Neural crest cell (in vitro differentiated cells): ENCODE results near the gene LRRN3. TPM values are rescaled to one million over a fixed set of nuclear protein-coding genes. Genes with fewer than 3 reads are reported as not detected.

Source experiments
- DNase-seq: peaks from one replicate; pipeline ENCODE4 v3.0.0; 2021; ENCODE audit warnings: low read depth, mixed read lengths, low spot score
- H3K27ac Mint-ChIP-seq: one replicate; pipeline ENCODE4 v1.8.0; 2021; ENCODE audit warnings: mild to moderate bottlenecking, mixed read lengths; ENCODE audit not compliant: unreplicated experiment
- H3K27me3 Mint-ChIP-seq: 2 replicates; pipeline ENCODE4 v1.8.0; 2021; ENCODE audit warnings: low read depth, mild to moderate bottlenecking, mixed read lengths
- H3K36me3 Mint-ChIP-seq: 2 replicates; pipeline ENCODE4 v1.8.0; 2021; ENCODE audit warnings: low read depth, mild to moderate bottlenecking, mixed read lengths
- H3K4me1 Mint-ChIP-seq: 2 replicates; pipeline ENCODE4 v1.8.0; 2021; ENCODE audit warnings: mixed read lengths
- H3K4me3 Mint-ChIP-seq: one replicate; pipeline ENCODE4 v1.8.0; 2021; ENCODE audit warnings: mild to moderate bottlenecking, mixed read lengths
- H3K9me3 Mint-ChIP-seq: 2 replicates; pipeline ENCODE4 v1.8.0; 2021; ENCODE audit warnings: mixed read lengths
- CTCF ChIP-seq: fragments of 200-600 bp; sonication (generic); conservative IDR thresholded peaks from 2 replicates; pipeline ENCODE4 v1.5.0; 2021; ENCODE audit warnings: antibody characterized with exemption, mild to moderate bottlenecking
- total RNA-seq: library from RNA; stranded (reverse); gene quantifications from 2 replicates; pipeline ENCODE4 v1.2.1, GENCODE V29; 2021

LRRN3 gene
- total RNA-seq, 1 donor from 2014 or later, result 7.1 TPM

GRCh38 chr7:111092406-111093236 is 1.7 kb downstream of the LRRN3 start:
- no peak for TF ChIP-seq CTCF
- DNase-seq, result no peak
- Mint-ChIP-seq H3K9me3 (no peaks in the 10 kb centered on the region), H3K27ac (no peak overlapping the region), H3K36me3 (no peaks in the 10 kb centered on the region), H3K4me3 (peak overlapping the region; percentile 89), H3K27me3 (no peaks in the 10 kb centered on the region), H3K4me1 (peaks cover 57% of the 10 kb centered on the region)

GRCh38 chr7:111093496-111093895 is 2.6 kb downstream of the LRRN3 start:
- peak overlapping the region; percentile 17 for H3K27ac Mint-ChIP-seq
- H3K27me3 Mint-ChIP-seq, result no peaks in the 10 kb centered on the region
- no peak for DNase-seq
- peak overlapping the region; percentile 89 for H3K4me3 Mint-ChIP-seq
- no peaks in the 10 kb centered on the region for H3K9me3 Mint-ChIP-seq
- no peak for TF ChIP-seq CTCF
- H3K4me1 Mint-ChIP-seq, result peaks cover 64% of the 10 kb centered on the region
- no peaks in the 10 kb centered on the region for H3K36me3 Mint-ChIP-seq

GRCh38 chr7:111094419-111094818 is 3.5 kb downstream of the LRRN3 start:
- Mint-ChIP-seq H3K36me3 (no peaks in the 10 kb centered on the region), H3K9me3 (no peaks in the 10 kb centered on the region), H3K27me3 (no peaks in the 10 kb centered on the region), H3K27ac (no peak overlapping the region), H3K4me3 (peak overlapping the region; percentile 58), H3K4me1 (peaks cover 71% of the 10 kb centered on the region)
- no peak for TF ChIP-seq CTCF
- no peak for DNase-seq

GRCh38 chr7:111096997-111097396 is 6.1 kb downstream of the LRRN3 start:
- H3K27me3 Mint-ChIP-seq, result no peaks in the 10 kb centered on the region
- H3K4me3 Mint-ChIP-seq, result no peak overlapping the region
- TF ChIP-seq CTCF, result peak; percentile 22
- no peak overlapping the region for H3K27ac Mint-ChIP-seq
- no peak for DNase-seq
- H3K36me3 Mint-ChIP-seq, result no peaks in the 10 kb centered on the region
- no peaks in the 10 kb centered on the region for H3K9me3 Mint-ChIP-seq
- peaks cover 55% of the 10 kb centered on the region for H3K4me1 Mint-ChIP-seq

GRCh38 chr7:111098011-111098925 is 7.3 kb downstream of the LRRN3 start:
- H3K4me1 Mint-ChIP-seq, result peaks cover 43% of the 10 kb centered on the region
- no peak overlapping the region for H3K27ac Mint-ChIP-seq
- no peak overlapping the region for H3K4me3 Mint-ChIP-seq
- peak; percentile 73 for TF ChIP-seq CTCF
- no peaks in the 10 kb centered on the region for H3K27me3 Mint-ChIP-seq
- H3K9me3 Mint-ChIP-seq, result no peaks in the 10 kb centered on the region
- no peak for DNase-seq
- H3K36me3 Mint-ChIP-seq, result no peaks in the 10 kb centered on the region
